Measurements from ENCODE around the gene CCSER1.

The CCSER1 gene

GRCh38 chr4:90425893-90426292, 298.7 kb downstream of the CCSER1 start:
- no peak for TF ChIP-seq CTCF (IDR thresholded peaks at IDR 0.05; ENCODE audit: insufficient read depth, missing control alignments)
- DNase-seq (ENCODE audit: insufficient read length, low spot score), result no peak
- FAIRE-seq, result no peak

- FAIRE-seq (peak; percentile 70), DNase-seq (ENCODE audit: insufficient read length, low spot score) (no peak)
- TF ChIP-seq CTCF (IDR thresholded peaks at IDR 0.05; ENCODE audit: insufficient read depth, missing control alignments), result no peak
Measured at GRCh38 chr4:90438522-90438921, 311.3 kb downstream of the CCSER1 start.

- no peak for TF ChIP-seq CTCF (IDR thresholded peaks at IDR 0.05; ENCODE audit: insufficient read depth, missing control alignments)
- FAIRE-seq, result no peak
- no peak for DNase-seq (ENCODE audit: insufficient read length, low spot score)
Measured at GRCh38 chr4:90441770-90442169, 314.6 kb downstream of the CCSER1 start.

- no peak for TF ChIP-seq CTCF (IDR thresholded peaks at IDR 0.05; ENCODE audit: insufficient read depth, missing control alignments)
- FAIRE-seq, result peak; percentile 72
- DNase-seq (ENCODE audit: insufficient read length, low spot score), result no peak
Measured at GRCh38 chr4:90442619-90443018, 315.4 kb downstream of the CCSER1 start.

GRCh38 chr4:90443231-90443630, 316.0 kb downstream of the CCSER1 start:
- FAIRE-seq (no peak), DNase-seq (ENCODE audit: insufficient read length, low spot score) (no peak)
- TF ChIP-seq CTCF (IDR thresholded peaks at IDR 0.05; ENCODE audit: insufficient read depth, missing control alignments), result no peak

GRCh38 chr4:90444904-90445303, 317.7 kb downstream of the CCSER1 start:
- no peak for DNase-seq (ENCODE audit: insufficient read length, low spot score)
- no peak for FAIRE-seq
- TF ChIP-seq CTCF (IDR thresholded peaks at IDR 0.05; ENCODE audit: insufficient read depth, missing control alignments), result no peak

- DNase-seq (ENCODE audit: insufficient read length, low spot score), result no peak
- no peak for TF ChIP-seq CTCF (IDR thresholded peaks at IDR 0.05; ENCODE audit: insufficient read depth, missing control alignments)
- FAIRE-seq, result no peak
Measured at GRCh38 chr4:90445380-90445779, 318.2 kb downstream of the CCSER1 start.

All from D721Med (cell line).